ENCODE data around the gene LAMB3. TPM values are rescaled to one million over a fixed set of nuclear protein-coding genes. Genes with fewer than 3 reads are reported as not detected.

The LAMB3 gene
- total and polyA plus RNA-seq, 2 experiments from 2014 or later = 0.21 to 0.48 TPM

DNA sequence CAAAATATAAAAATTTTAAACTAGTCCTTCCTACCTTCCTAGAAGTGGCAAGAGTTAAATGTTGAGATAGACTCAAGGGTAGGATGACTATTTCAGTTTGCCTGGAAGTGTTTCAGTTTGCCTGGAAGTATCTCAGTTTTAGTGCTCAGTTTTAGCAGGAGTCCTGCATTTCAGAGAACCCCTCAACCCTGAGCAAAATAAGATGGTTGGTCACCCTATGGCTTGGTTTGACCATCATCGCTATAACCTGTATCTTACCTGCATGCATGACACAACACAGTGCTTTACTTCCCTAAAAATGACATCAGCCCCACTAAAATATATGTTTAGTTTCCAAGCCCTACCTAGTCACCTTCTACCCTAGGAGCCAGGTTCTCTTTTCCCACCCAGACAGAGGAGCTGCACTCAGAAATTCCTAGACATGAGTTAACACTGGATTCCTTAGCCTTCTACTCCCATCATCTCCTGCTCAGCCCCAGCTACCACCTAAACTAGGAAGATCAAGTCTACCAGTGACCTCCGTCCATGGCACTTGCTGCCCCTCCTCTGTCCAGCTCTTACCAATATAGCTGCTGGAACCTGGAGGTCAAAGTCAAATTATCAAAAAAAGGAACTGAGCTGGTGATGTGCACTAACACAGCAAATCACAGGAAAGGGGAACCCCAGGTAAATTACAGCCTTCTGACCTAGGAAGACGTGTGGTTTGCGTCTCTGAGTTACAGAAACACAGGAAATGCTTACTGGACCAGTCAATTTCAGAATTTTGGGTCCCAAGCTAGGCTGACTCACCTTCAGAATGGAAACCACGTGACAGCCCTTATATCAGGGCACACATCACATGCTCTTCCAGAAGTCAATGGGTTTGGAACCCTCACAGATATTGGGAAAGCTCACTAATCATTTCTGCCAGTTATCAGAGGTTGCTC lies 20.7 kb upstream of the LAMB3 start:
- Histone ChIP-seq H3K36me3 (no peaks in the 10 kb centered on the region), H3K4me3 (no peak overlapping the region), H3K27me3 (peaks cover 43% of the 10 kb centered on the region)

DNA sequence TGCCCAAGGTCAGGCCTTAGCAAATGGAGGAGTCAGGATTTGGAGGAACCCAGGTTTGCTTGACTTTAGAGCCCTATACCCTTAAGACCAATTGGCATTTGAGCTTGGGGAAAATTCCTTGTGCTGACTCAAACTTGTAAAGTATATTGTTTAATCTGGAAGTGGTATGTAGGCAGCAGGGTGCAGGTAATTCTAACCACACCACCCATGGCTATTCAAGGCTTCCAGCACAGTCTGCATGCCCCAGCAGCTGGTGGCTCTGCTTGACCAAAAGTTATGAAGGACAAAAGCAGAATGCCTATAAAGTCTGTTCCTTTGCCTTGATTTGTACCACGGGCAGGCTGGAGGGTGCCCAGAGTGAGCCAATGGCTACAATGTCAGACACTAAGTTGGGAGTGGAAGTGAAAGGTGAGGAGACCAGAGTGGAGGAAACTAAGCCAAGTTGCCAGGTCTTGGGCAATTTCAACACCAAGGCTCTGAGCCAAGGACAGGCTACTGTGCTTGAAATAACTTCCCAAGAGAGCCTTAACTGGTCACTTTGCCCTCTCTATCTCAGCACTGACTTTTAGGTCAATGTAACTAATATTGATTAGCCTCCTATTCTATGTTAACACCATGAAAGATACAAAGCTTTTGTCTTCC lies 18.3 kb upstream of the LAMB3 start:
- H3K27me3 ChIP-seq = peaks cover 23% of the 10 kb centered on the region
- DNase-seq (ENCODE audit: low read depth in 1 of 2, low spot score in 1 of 2) = no peak
- no peaks in the 10 kb centered on the region for H3K9me3 ChIP-seq (ENCODE audit: low read depth)
- no peak overlapping the region for H3K4me3 ChIP-seq
- H3K27ac ChIP-seq = no peak overlapping the region
- no peaks in the 10 kb centered on the region for H3K36me3 ChIP-seq
- peaks cover 14% of the 10 kb centered on the region for H3K4me1 ChIP-seq (ENCODE audit: low read depth)
- TF ChIP-seq, protein P1, sequence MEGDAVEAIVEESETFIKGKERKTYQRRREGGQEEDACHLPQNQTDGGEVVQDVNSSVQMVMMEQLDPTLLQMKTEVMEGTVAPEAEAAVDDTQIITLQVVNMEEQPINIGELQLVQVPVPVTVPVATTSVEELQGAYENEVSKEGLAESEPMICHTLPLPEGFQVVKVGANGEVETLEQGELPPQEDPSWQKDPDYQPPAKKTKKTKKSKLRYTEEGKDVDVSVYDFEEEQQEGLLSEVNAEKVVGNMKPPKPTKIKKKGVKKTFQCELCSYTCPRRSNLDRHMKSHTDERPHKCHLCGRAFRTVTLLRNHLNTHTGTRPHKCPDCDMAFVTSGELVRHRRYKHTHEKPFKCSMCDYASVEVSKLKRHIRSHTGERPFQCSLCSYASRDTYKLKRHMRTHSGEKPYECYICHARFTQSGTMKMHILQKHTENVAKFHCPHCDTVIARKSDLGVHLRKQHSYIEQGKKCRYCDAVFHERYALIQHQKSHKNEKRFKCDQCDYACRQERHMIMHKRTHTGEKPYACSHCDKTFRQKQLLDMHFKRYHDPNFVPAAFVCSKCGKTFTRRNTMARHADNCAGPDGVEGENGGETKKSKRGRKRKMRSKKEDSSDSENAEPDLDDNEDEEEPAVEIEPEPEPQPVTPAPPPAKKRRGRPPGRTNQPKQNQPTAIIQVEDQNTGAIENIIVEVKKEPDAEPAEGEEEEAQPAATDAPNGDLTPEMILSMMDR (IDR thresholded peaks at IDR 0.05; ENCODE audit: low read depth, low read length) = no peak

More for the DNA sequence above, 20.7 kb upstream of the LAMB3 start:
- Histone ChIP-seq H3K9me3 (ENCODE audit: low read depth) (no peaks in the 10 kb centered on the region), H3K4me1 (ENCODE audit: low read depth) (peaks cover 18% of the 10 kb centered on the region), H3K27ac (no peak overlapping the region)
- DNase-seq (ENCODE audit: low read depth in 1 of 2, low spot score in 1 of 2) = peak in 1 of 2 donors; percentile 59
- TF ChIP-seq, protein P1 (IDR thresholded peaks at IDR 0.05; ENCODE audit: low read depth, low read length) = no peak

DNA sequence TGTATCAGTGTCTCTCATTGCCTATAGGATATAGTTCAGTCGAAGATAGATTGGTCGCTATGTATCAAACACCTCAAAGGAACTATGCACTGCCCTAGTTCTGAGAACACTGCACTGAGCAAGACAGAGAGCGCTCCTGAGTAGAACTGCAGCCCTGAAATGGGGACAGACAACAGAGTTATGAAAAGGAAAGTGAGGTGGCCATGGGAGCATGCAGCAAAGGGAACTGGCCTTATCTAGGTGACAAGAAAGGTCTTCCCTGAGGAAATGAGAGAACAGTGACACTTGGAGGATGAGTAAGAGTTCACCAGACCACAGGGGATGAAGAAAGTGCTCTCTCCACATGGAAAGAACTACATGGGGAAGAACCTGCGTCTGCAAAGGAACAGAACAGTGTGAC lies 15.5 kb upstream of the LAMB3 start:
- H3K27ac ChIP-seq = no peak overlapping the region
- peaks cover 10% of the 10 kb centered on the region for H3K27me3 ChIP-seq
- H3K4me1 ChIP-seq (ENCODE audit: low read depth) = no peaks in the 10 kb centered on the region
- no peak overlapping the region for H3K4me3 ChIP-seq
- no peaks in the 10 kb centered on the region for H3K9me3 ChIP-seq (ENCODE audit: low read depth)
- TF ChIP-seq, protein P1 (IDR thresholded peaks at IDR 0.05; ENCODE audit: low read depth, low read length) = no peak
- no peak for DNase-seq (ENCODE audit: low read depth in 1 of 2, low spot score in 1 of 2)
- no peaks in the 10 kb centered on the region for H3K36me3 ChIP-seq

DNA sequence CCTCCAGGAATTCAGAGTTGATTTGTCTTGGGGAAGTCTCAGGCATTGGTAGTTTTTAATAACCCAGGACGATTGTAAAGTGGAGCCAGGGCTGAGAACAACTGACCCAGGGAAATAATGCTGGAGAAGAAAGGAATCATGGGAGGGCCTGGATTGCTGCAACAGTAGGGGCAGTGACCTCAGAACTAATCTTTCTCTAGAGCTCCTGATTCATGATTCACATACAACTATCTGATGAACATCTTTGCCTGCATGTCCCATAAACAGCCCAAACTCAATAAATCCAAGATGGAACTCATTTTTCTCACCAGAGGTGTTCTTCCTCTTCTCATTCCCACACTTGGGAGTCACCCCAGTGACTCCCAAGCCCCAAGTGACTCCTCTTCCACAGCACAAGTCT lies 14.9 kb upstream of the LAMB3 start:
- Histone ChIP-seq H3K36me3 (no peaks in the 10 kb centered on the region), H3K27ac (no peak overlapping the region), H3K27me3 (peaks cover 8% of the 10 kb centered on the region), H3K9me3 (ENCODE audit: low read depth) (no peaks in the 10 kb centered on the region), H3K4me1 (ENCODE audit: low read depth) (no peaks in the 10 kb centered on the region), H3K4me3 (no peak overlapping the region)
- TF ChIP-seq, protein P1 (IDR thresholded peaks at IDR 0.05; ENCODE audit: low read depth, low read length) = no peak
- no peak for DNase-seq (ENCODE audit: low read depth in 1 of 2, low spot score in 1 of 2)

DNA sequence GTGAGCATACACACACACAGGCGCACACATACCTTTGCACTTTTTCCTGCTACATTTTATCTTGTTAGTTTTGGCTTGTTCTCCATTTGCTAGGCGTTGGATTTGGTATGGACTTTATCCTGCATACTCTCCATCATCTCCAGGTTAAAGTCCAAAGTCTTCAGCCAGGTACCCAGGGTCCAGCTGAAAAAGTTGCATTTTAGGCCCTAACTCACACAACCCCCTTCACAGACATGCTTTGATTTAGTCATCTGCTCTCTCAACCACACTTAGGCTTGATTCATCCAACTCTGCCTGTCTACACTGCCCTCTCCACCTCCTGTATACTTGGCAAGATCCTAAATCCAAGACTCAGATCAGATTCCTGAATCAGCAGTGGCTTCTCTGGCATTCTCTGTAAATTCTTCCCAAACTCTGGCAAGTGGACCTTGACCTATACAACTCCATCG lies 10.7 kb upstream of the LAMB3 start:
- Histone ChIP-seq H3K4me1 (ENCODE audit: low read depth) (peaks cover 5% of the 10 kb centered on the region), H3K27ac (no peak overlapping the region), H3K4me3 (no peak overlapping the region), H3K27me3 (no peaks in the 10 kb centered on the region), H3K36me3 (no peaks in the 10 kb centered on the region), H3K9me3 (ENCODE audit: low read depth) (no peaks in the 10 kb centered on the region)
- DNase-seq (ENCODE audit: low read depth in 1 of 2, low spot score in 1 of 2) = no peak
- TF ChIP-seq, protein P1 (IDR thresholded peaks at IDR 0.05; ENCODE audit: low read depth, low read length) = no peak
